Hepatocyte (in vitro differentiated cells): ENCODE results near the gene ARFGEF3. TPM values are rescaled to one million over a fixed set of nuclear protein-coding genes. Genes with fewer than 3 reads are reported as not detected.

Experiments used
- DNase-seq: peaks from one replicate; pipeline ENCODE4 v3.0.0-alpha.2; 2016; ENCODE audit warnings: low spot score
- H2AFZ ChIP-seq: fragments of 200-600 bp; sonication (generic); 2 replicates; pipeline ENCODE4 v1.6.0; 2016; ENCODE audit warnings: antibody characterized with exemption, mild to moderate bottlenecking
- H3K27ac ChIP-seq: fragments of 200-600 bp; sonication (generic); 2 replicates; pipeline ENCODE4 v1.5.1; 2016; ENCODE audit warnings: mild to moderate bottlenecking
- H3K27me3 ChIP-seq: fragments of 200-600 bp; sonication (generic); 2 replicates; pipeline ENCODE4 v1.6.1; 2016
- H3K36me3 ChIP-seq: fragments of 200-600 bp; sonication (generic); replicated peaks from 2 replicates; pipeline ENCODE4 v1.5.1; 2016; ENCODE audit warnings: low read depth; ENCODE audit not compliant: insufficient read depth
- H3K4me1 ChIP-seq: fragments of 200-600 bp; sonication (generic); 2 replicates; pipeline ENCODE4 v1.5.1; 2016; ENCODE audit warnings: mild to moderate bottlenecking, moderate library complexity; ENCODE audit not compliant: insufficient read depth
- H3K4me2 ChIP-seq: fragments of 200-600 bp; sonication (generic); 2 replicates; pipeline ENCODE4 v1.6.0; 2016
- H3K4me3 ChIP-seq: fragments of 200-600 bp; sonication (generic); 2 replicates; pipeline ENCODE4 v1.5.1; 2016; ENCODE audit warnings: mild to moderate bottlenecking
- H3K79me2 ChIP-seq: fragments of 200-600 bp; sonication (generic); 2 replicates; pipeline ENCODE4 v1.6.0; 2017; ENCODE audit warnings: mild to moderate bottlenecking
- H3K9me2 ChIP-seq: fragments of 200-600 bp; sonication (generic); replicated peaks from 2 replicates; pipeline ENCODE4 v1.6.0; 2017; ENCODE audit warnings: mild to moderate bottlenecking; ENCODE audit not compliant: insufficient read depth
- H3K9me3 ChIP-seq: fragments of 200-600 bp; sonication (generic); 2 replicates; pipeline ENCODE4 v1.5.1; 2016; ENCODE audit warnings: low read depth, mild to moderate bottlenecking
- H4K20me1 ChIP-seq: fragments of 200-600 bp; sonication (generic); 2 replicates; pipeline ENCODE4 v1.6.0; 2016; ENCODE audit warnings: mild to moderate bottlenecking; ENCODE audit not compliant: insufficient read depth, poor library complexity, severe bottlenecking
- CTCF ChIP-seq: fragments of 200-600 bp; sonication (generic); IDR thresholded peaks from 2 replicates; pipeline ENCODE4 v1.5.1; 2016; ENCODE audit warnings: antibody characterized with exemption, mild to moderate bottlenecking; ENCODE audit not compliant: poor library complexity
- EZH2 ChIP-seq: fragments of 200-600 bp; sonication (generic); IDR thresholded peaks from 2 replicates; pipeline ENCODE4 v1.6.1; 2016; ENCODE audit warnings: antibody characterized with exemption, mild to moderate bottlenecking, borderline replicate concordance
- EZH2phosphoT487 ChIP-seq: fragments of 200-600 bp; sonication (generic); IDR thresholded peaks from one replicate; pipeline ENCODE4 v1.6.1; 2018; ENCODE audit warnings: antibody characterized with exemption, mild to moderate bottlenecking, low read depth, moderate library complexity; ENCODE audit not compliant: unreplicated experiment, severe bottlenecking
- WGBS: methylation state at CpG from one replicate; pipeline ENCODE4 v1.1.6; 2016; ENCODE audit warnings: low lambda C conversion rate; ENCODE audit errors: missing lambda C conversion rate; 5-methylcytosine and 5-hydroxymethylcytosine counted together
- polyA plus RNA-seq: library from polyadenylated mRNA; unstranded; fragments of >200 nt; fragmentation: Nextera tagmentation; extraction: Ambion mirVana; gene quantifications from 2 replicates; pipeline ENCODE4 v1.2.1, GENCODE V29; 2016
- total RNA-seq: library from RNA; depleted of rRNA; stranded (reverse); fragments of >200 nt; gene quantifications from 2 replicates; pipeline ENCODE4 v1.2.3, GENCODE V29; 2014

Gene ARFGEF3
- total and polyA plus RNA-seq, 2 experiments from 2014 or later, result 0.83 to 3.9 TPM

- Histone ChIP-seq H3K4me3 (no peak overlapping the region), H2AFZ (no peak overlapping the region), H3K27ac (no peak overlapping the region), H3K36me3 (no peaks in the 10 kb centered on the region), H3K4me1 (peaks cover 4% of the 10 kb centered on the region), H4K20me1 (no peaks in the 10 kb centered on the region), H3K27me3 (no peaks in the 10 kb centered on the region), H3K4me2 (no peak overlapping the region), H3K9me3 (no peaks in the 10 kb centered on the region), H3K9me2 (no peaks in the 10 kb centered on the region), H3K79me2 (no peaks in the 10 kb centered on the region)
- TF ChIP-seq EZH2 (no peak), CTCF (no peak), EZH2phosphoT487 (no peak)
- 93% methylated on average over 3 of the region's 3 CpGs for WGBS
- DNase-seq, result no peak
These were observed 85.1 kb downstream of the ARFGEF3 start for GRCh38 chr6:138246650-138247440.

- H3K27me3 ChIP-seq, result no peaks in the 10 kb centered on the region
- no peaks in the 10 kb centered on the region for H3K9me3 ChIP-seq
- no peak overlapping the region for H2AFZ ChIP-seq
- WGBS, result 91% methylated on average over 7 of the region's 7 CpGs
- H3K36me3 ChIP-seq, result no peaks in the 10 kb centered on the region
- H3K79me2 ChIP-seq, result no peaks in the 10 kb centered on the region
- H3K4me1 ChIP-seq, result peaks cover 4% of the 10 kb centered on the region
- no peak overlapping the region for H3K4me2 ChIP-seq
- H3K9me2 ChIP-seq, result no peaks in the 10 kb centered on the region
- no peak overlapping the region for H3K27ac ChIP-seq
- no peak for TF ChIP-seq EZH2
- no peak for TF ChIP-seq EZH2phosphoT487
- no peak for TF ChIP-seq CTCF
- H4K20me1 ChIP-seq, result no peaks in the 10 kb centered on the region
- no peak for DNase-seq
- no peak overlapping the region for H3K4me3 ChIP-seq
These were observed 86.3 kb downstream of the ARFGEF3 start for GRCh38 chr6:138248011-138248410.

GRCh38 chr6:138248878-138249277, 87.1 kb downstream of the ARFGEF3 start:
- H3K27ac ChIP-seq, result no peak overlapping the region
- H3K4me1 ChIP-seq, result peaks cover 4% of the 10 kb centered on the region
- no peak for TF ChIP-seq EZH2phosphoT487
- no peak for TF ChIP-seq CTCF
- TF ChIP-seq EZH2, result no peak
- DNase-seq, result no peak
- H3K9me2 ChIP-seq, result no peaks in the 10 kb centered on the region
- H3K79me2 ChIP-seq, result no peaks in the 10 kb centered on the region
- no peaks in the 10 kb centered on the region for H3K27me3 ChIP-seq
- H3K4me3 ChIP-seq, result no peak overlapping the region
- WGBS, result 77% methylated on average over 1 of the region's 1 CpG
- no peaks in the 10 kb centered on the region for H3K9me3 ChIP-seq
- H4K20me1 ChIP-seq, result no peaks in the 10 kb centered on the region
- no peaks in the 10 kb centered on the region for H3K36me3 ChIP-seq
- H3K4me2 ChIP-seq, result no peak overlapping the region
- H2AFZ ChIP-seq, result no peak overlapping the region
